DOHH2 (cell line): ENCODE data around the gene CCNI.

Experiments used
- CTCF ChIP-seq: fragments of 200-600 bp; sonication (generic); IDR thresholded peaks from one replicate; pipeline ENCODE4 v1.5.1; 2014; ENCODE audit warnings: antibody characterized with exemption, mild to moderate bottlenecking, low read depth, low read length; ENCODE audit not compliant: poor library complexity, severe bottlenecking
- EZH2phosphoT487 ChIP-seq: fragments of 200-600 bp; sonication (generic); IDR thresholded peaks from 2 replicates; pipeline ENCODE4 v1.6.1; 2017; ENCODE audit warnings: borderline replicate concordance, mild to moderate bottlenecking, antibody characterized with exemption, low read length, moderate library complexity, mixed read lengths

- TF ChIP-seq CTCF (peak; percentile 91), EZH2phosphoT487 (no peak)
Measured at GRCh38 chr4:77052352-77052751, 23.4 kb downstream of the CCNI start.
